ENCODE results near the gene ADD2.

The ADD2 gene

GRCh38 chr2:70776266-70776665 lies 8.3 kb upstream of the ADD2 start:
- H3K27ac ChIP-seq (ENCODE audit: poor library complexity, severe bottlenecking), result no peak overlapping the region
- H3K9me3 ChIP-seq (ENCODE audit: severe bottlenecking), result no peaks in the 10 kb centered on the region
- ATAC-seq (ENCODE audit: low read depth) (no peak), DNase-seq (ENCODE audit: low spot score) (no peak)
- no peak for TF ChIP-seq CTCF (IDR thresholded peaks at IDR 0.05; ENCODE audit: poor library complexity, severe bottlenecking)
- H3K36me3 ChIP-seq (ENCODE audit: low read depth), result no peaks in the 10 kb centered on the region
- no peaks in the 10 kb centered on the region for H3K4me1 ChIP-seq (ENCODE audit: insufficient read depth, poor library complexity, severe bottlenecking)
- H3K4me3 ChIP-seq (ENCODE audit: severe bottlenecking), result no peak overlapping the region
- H3K27me3 ChIP-seq (ENCODE audit: insufficient read depth, poor library complexity, severe bottlenecking), result peaks cover 6% of the 10 kb centered on the region

DNA sequence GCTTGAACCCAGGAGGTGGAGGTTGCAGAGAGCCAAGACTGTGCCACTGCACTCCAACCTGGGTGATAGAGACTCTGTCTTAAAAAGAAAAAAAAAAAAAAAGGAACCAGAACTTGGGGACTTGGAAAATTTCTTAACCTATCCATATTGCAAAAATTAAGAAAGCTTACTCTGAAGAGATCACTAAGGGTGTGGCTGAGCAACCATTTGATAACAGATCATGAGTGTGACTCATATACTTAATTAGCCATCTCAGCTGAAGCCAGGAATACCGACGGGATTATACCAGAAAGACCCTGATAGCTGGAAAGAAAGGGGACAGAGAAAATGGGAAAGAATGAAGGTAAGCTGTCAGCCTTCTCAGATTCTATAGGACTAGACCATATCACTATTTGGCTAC lies 7.1 kb upstream of the ADD2 start:
- no peak for ATAC-seq (ENCODE audit: low read depth)
- H3K27me3 ChIP-seq (ENCODE audit: insufficient read depth, poor library complexity, severe bottlenecking), result peaks cover 13% of the 10 kb centered on the region
- H3K36me3 ChIP-seq (ENCODE audit: low read depth), result no peaks in the 10 kb centered on the region
- H3K4me3 ChIP-seq (ENCODE audit: severe bottlenecking), result no peak overlapping the region
- no peaks in the 10 kb centered on the region for H3K4me1 ChIP-seq (ENCODE audit: insufficient read depth, poor library complexity, severe bottlenecking)
- DNase-seq (ENCODE audit: low spot score), result no peak
- H3K27ac ChIP-seq (ENCODE audit: poor library complexity, severe bottlenecking), result no peak overlapping the region
- TF ChIP-seq CTCF (IDR thresholded peaks at IDR 0.05; ENCODE audit: poor library complexity, severe bottlenecking), result no peak
- no peaks in the 10 kb centered on the region for H3K9me3 ChIP-seq (ENCODE audit: severe bottlenecking)

GRCh38 chr2:70772486-70773155 lies 4.6 kb upstream of the ADD2 start:
- H3K36me3 ChIP-seq (ENCODE audit: low read depth), result no peaks in the 10 kb centered on the region
- no peaks in the 10 kb centered on the region for H3K4me1 ChIP-seq (ENCODE audit: insufficient read depth, poor library complexity, severe bottlenecking)
- no peak overlapping the region for H3K4me3 ChIP-seq (ENCODE audit: severe bottlenecking)
- no peak for TF ChIP-seq CTCF (IDR thresholded peaks at IDR 0.05; ENCODE audit: poor library complexity, severe bottlenecking)
- no peaks in the 10 kb centered on the region for H3K9me3 ChIP-seq (ENCODE audit: severe bottlenecking)
- peaks cover 29% of the 10 kb centered on the region for H3K27me3 ChIP-seq (ENCODE audit: insufficient read depth, poor library complexity, severe bottlenecking)
- ATAC-seq (ENCODE audit: low read depth) (no peak), DNase-seq (ENCODE audit: low spot score) (no peak)
- no peak overlapping the region for H3K27ac ChIP-seq (ENCODE audit: poor library complexity, severe bottlenecking)

GRCh38 chr2:70771446-70771845 lies 3.4 kb upstream of the ADD2 start:
- DNase-seq (ENCODE audit: low spot score) (no peak), ATAC-seq (ENCODE audit: low read depth) (no peak)
- Histone ChIP-seq H3K36me3 (ENCODE audit: low read depth) (no peaks in the 10 kb centered on the region), H3K27ac (ENCODE audit: poor library complexity, severe bottlenecking) (no peak overlapping the region), H3K4me3 (ENCODE audit: severe bottlenecking) (no peak overlapping the region), H3K9me3 (ENCODE audit: severe bottlenecking) (no peaks in the 10 kb centered on the region), H3K27me3 (ENCODE audit: insufficient read depth, poor library complexity, severe bottlenecking) (peaks cover 41% of the 10 kb centered on the region), H3K4me1 (ENCODE audit: insufficient read depth, poor library complexity, severe bottlenecking) (no peaks in the 10 kb centered on the region)
- no peak for TF ChIP-seq CTCF (IDR thresholded peaks at IDR 0.05; ENCODE audit: poor library complexity, severe bottlenecking)

GRCh38 chr2:70769450-70769849 lies 1.4 kb upstream of the ADD2 start:
- ATAC-seq (ENCODE audit: low read depth) (no peak), DNase-seq (ENCODE audit: low spot score) (no peak)
- Histone ChIP-seq H3K9me3 (ENCODE audit: severe bottlenecking) (no peaks in the 10 kb centered on the region), H3K27ac (ENCODE audit: poor library complexity, severe bottlenecking) (no peak overlapping the region), H3K4me3 (ENCODE audit: severe bottlenecking) (no peak overlapping the region), H3K4me1 (ENCODE audit: insufficient read depth, poor library complexity, severe bottlenecking) (no peaks in the 10 kb centered on the region), H3K36me3 (ENCODE audit: low read depth) (no peaks in the 10 kb centered on the region), H3K27me3 (ENCODE audit: insufficient read depth, poor library complexity, severe bottlenecking) (peaks cover 61% of the 10 kb centered on the region)
- no peak for TF ChIP-seq CTCF (IDR thresholded peaks at IDR 0.05; ENCODE audit: poor library complexity, severe bottlenecking)
